GM12873 (cell line): ENCODE measurements around the gene C20orf202.

Experiments
- TF ChIP-seq, protein P1 (sequence below): IDR thresholded peaks from 2 replicates; pipeline ENCODE4 v1.5.1; 2012; ENCODE audit warnings: low read depth, mild to moderate bottlenecking, moderate library complexity, low read length, control low read depth; ENCODE audit not compliant: insufficient read depth; ENCODE audit errors: missing control alignments

The C20orf202 gene

DNA sequence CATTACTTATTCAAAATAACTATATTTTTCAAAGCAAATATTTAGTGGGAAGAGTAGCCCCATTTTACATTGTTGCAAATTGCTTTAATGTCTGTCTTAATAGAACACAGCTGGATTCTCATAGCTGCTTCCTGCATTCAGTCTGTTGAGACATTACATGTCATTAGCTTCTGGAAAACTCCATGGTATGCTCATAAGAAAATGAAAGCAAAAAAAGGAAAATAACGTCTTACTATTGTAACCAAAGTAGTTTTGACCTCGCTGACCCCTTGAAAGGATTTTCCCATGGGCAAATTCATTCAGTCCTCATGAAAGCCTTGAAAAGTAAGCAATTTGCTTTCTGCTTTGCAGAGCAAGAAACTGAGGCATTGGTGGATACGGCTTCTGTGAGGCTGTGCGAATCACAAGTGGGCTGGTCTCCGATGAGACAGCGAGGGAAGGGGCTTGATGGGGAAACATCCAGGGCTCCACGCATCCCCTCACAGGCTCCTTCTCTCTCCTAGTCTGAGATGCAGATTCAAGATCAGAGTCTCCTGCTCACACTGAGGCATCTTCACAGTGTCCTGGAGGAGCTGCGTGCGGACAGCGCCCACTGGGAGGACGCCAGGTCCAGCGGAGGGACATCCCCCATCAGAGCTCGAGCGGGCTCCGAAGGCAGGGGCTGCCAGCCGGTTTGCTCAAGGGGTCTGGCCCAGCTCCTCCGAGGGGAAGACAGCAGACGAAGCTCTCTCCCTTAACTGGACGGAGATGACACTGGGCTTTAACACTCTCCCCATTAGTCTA, 3.3 kb downstream of the C20orf202 start:
- TF ChIP-seq, protein P1, sequence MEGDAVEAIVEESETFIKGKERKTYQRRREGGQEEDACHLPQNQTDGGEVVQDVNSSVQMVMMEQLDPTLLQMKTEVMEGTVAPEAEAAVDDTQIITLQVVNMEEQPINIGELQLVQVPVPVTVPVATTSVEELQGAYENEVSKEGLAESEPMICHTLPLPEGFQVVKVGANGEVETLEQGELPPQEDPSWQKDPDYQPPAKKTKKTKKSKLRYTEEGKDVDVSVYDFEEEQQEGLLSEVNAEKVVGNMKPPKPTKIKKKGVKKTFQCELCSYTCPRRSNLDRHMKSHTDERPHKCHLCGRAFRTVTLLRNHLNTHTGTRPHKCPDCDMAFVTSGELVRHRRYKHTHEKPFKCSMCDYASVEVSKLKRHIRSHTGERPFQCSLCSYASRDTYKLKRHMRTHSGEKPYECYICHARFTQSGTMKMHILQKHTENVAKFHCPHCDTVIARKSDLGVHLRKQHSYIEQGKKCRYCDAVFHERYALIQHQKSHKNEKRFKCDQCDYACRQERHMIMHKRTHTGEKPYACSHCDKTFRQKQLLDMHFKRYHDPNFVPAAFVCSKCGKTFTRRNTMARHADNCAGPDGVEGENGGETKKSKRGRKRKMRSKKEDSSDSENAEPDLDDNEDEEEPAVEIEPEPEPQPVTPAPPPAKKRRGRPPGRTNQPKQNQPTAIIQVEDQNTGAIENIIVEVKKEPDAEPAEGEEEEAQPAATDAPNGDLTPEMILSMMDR: no peak

DNA sequence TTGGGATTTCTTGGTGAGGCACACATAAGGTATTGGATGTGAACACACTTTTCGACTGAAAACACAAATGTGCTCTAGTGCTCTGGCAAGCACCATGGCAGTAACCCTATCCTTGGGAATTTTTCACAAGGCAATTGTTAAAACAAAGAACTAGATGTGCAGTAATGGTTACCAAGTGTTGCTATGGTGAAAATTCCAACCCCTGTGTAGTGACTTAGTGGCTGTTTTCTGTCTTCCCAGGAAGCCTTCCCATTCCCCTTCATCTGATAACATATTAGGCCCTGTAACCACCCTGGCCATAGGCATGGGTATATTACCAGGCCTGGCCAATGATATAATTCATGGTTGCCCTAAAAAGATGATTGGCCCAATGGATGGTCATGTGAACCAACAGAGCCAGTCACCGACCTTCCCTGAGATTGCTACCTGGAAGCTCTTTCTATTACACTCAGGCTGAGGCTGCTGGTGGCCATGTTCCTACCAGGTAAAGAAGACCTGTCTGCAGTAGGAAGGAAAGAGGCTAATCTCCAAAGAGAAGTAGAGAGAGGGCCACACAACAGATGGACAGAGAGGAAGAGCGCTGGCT, 4.1 kb downstream of the C20orf202 start:
- TF ChIP-seq, protein P1: no peak

DNA sequence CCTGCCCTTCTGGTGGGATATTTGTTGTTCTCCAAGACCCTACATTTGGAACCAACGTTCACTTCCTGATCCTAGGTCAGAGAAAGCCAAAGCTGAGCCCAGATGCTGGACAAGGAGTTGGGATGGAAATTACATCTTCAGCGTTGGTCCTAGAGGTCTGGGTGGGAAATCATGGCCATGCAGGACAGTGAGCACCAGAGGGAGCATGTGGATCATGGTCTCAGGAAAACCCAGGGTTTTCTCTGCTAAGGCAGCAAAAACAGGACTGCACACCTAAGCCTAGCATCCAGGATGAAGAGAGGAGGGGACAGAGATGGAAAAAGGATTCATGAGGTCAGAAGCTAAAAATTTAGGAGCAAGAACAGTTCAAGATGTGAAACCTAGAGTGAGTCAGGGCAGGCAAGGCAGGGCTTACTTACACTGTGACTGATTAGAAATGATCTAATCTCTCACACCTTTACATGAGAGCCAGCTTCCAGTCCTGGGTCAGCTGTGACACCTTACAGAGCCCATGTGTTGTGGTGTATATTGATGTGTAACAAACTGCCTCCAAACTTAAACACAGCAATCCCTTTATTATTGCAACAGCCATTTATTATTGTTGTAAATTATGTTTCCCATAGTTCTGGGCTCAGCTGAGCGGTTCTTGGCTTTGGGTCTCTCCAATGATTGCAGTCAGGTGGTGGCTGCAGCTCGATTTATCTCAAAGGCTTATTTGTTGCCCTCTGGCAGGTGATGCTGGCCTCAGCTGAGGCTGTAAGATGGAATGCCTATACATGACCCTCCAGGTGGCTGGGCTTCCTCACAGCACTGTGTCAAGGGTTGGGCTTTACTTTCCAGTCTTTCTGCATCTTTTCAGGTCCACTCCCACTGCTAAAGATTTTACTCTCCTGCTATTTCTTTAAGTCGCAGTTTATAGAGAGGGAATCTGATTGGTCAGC, 6.5 kb downstream of the C20orf202 start:
- TF ChIP-seq, protein P1: no peak

DNA sequence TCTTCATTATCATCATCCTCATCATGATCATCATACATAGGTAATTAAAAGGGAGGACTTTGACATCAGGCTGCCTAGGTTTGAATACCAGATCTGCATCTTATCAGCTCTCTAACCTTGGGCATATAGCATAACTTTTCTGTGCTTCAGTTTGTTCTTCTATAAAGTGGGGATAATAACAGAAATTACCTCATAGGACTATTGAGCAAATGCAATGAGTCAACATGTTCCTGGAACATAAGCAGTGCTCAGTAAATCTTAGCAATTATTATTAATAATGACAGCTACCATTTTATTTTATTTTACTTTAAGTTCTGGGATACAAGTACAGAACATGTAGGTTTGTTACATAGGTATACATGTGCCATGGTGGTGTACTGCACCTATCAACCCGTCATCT, 7.2 kb downstream of the C20orf202 start:
- TF ChIP-seq, protein P1: no peak

DNA sequence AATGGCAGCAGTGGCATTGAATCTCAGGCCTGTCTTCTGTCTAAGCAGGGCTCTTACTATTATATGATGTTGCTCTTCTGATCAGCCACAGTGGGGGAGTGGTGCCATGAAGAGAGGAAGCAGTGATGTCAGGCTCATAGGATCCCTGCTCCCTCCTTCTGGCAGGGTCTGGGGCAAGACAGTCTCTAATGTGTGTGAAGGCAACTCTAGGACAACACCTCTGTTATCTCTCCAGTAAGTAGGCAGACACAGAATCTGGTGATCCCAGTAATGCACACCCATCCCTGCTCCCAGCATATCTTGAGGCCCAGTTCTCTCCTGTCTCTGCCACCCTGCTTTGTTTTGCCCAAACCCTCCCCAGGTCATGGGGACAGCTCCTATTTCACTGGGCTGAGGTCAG, 8.8 kb downstream of the C20orf202 start:
- TF ChIP-seq, protein P1: no peak

DNA sequence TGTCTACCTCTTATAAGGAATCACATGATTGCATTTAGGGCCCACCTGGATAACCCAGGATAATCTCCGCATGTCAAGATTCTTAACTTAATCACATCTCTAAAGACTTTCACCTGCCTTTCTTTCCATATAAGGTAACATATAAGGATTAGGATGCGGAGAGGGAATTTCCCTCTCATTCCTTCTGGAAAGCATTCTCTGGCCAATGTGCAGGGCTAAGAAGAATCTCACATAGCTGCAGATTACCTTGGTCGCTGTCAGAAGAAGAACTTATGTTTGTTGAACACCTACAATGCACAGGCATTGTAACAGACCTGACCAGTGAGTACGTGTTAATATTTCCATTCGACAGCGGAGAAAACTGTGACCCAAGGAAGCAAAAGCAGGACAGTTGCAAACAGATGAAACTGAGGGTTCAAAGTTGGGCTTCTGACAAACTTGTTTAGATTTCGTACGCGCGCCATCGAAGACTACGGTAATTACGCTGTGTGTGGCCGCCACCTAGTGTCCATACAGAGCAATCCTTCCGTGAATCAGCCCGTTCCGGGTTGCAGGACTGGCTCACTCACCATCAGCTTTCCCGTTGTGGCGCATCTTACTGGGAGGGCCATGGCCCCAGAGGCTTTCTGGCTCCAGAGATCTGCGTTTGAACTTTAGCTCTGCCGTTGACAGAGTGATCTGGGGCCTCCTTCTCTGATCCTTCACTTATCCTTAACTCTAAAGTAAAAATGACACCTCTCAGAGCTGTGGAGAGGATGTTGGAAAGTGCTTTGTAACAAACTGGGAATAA, 9.5 kb downstream of the C20orf202 start:
- TF ChIP-seq, protein P1: peak; percentile 95
